Ovary (tissue), 3 donors: ENCODE data around the gene NCOA1.

ENCODE experiments used
- EP300 ChIP-seq: sonication (generic); formaldehyde crosslinking; IDR thresholded peaks from one replicate; pipeline ENCODE4 v1.6.1; 2017; ENCODE audit warnings: antibody characterized with exemption
- POLR2A ChIP-seq: fragments of 450-650 bp; IDR thresholded peaks from one replicate; pipeline ENCODE4 v1.6.1; 2017; ENCODE audit warnings: antibody characterized with exemption, mild to moderate bottlenecking, moderate library complexity
- TF ChIP-seq, protein P1 (sequence below), 3 donors: fragments of 450-650 bp in 2 of 3; fragments of 200-600 bp in 1 of 3; IDR thresholded peaks; one replicate each; pipeline versions ENCODE4 v1.5.1 to v1.8.0; 2016 to 2022; ENCODE audit warnings: antibody characterized with exemption in 3 of 3, mild to moderate bottlenecking in 1 of 3
- donor health status: DM: no; HTN: no; CAD: no.

DNA sequence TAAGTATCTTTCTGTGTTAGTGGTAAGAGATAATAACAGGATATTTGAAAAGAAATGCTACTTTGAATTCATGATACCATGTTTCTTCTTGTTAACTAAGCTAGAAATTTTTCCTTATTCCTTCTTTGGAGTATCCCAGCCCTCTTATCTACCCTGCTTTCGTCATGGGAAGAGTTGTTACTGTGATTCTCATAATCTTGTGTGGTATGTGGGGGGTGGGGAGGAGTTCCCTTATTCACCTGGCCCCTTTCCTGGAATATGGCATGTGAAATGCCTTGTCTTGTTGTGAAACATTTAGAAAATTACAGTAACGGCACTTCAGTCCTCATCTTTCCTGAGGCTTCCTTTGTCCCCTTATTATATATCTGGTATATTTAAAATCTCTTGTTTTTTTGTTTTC lies 129.9 kb downstream of the NCOA1 start:
- TF ChIP-seq, protein P1, sequence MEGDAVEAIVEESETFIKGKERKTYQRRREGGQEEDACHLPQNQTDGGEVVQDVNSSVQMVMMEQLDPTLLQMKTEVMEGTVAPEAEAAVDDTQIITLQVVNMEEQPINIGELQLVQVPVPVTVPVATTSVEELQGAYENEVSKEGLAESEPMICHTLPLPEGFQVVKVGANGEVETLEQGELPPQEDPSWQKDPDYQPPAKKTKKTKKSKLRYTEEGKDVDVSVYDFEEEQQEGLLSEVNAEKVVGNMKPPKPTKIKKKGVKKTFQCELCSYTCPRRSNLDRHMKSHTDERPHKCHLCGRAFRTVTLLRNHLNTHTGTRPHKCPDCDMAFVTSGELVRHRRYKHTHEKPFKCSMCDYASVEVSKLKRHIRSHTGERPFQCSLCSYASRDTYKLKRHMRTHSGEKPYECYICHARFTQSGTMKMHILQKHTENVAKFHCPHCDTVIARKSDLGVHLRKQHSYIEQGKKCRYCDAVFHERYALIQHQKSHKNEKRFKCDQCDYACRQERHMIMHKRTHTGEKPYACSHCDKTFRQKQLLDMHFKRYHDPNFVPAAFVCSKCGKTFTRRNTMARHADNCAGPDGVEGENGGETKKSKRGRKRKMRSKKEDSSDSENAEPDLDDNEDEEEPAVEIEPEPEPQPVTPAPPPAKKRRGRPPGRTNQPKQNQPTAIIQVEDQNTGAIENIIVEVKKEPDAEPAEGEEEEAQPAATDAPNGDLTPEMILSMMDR (IDR thresholded peaks at IDR 0.05) = no peak
- TF ChIP-seq POLR2A (no peak), EP300 (no peak)
